Measurements from ENCODE around the gene CNTN1.
A peak's percentile ranks its signal among the peaks of the same experiment; 100 is the strongest.

CNTN1 gene

DNA sequence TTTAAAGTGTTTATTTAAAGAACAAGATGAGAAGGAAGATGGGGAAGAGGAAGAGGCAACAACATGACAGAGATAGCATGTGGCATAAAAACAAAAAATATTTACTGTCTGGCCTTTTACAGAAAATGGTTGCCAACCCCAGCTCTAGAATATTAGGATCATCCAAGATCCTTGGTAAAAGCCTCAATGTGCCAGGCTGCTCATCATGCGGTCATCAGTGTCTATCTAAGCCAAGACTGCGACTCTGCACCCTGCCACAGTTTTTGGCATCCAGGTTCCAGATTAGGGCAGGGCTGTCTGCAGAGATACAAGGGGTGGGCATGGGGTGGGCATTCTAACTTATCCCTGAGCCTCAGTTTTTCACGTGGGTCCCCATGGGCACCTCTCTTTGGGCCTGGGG, 46.9 kb upstream of the CNTN1 start:
- Histone ChIP-seq H3K4me1 (ENCODE audit: control insufficient read depth, insufficient read depth, low read length) (no peaks in the 10 kb centered on the region), H3K4me3 (ENCODE audit: low read depth, low read length) (no peak overlapping the region), H3K36me3 (ENCODE audit: control insufficient read depth in 2 of 2, insufficient read depth in 1 of 2, low read length in 2 of 2) (no peaks in the 10 kb centered on the region), H3K27ac (ENCODE audit: extremely low read depth, low read depth, low read length) (no peak overlapping the region), H3K9me3 (ENCODE audit: control insufficient read depth, insufficient read depth, low read depth, low read length) (no peaks in the 10 kb centered on the region)
- CTCF ChIA-PET, result no interaction called here
- TF ChIP-seq ZNF629 (tag by site-specific recombination; IDR thresholded peaks at IDR 0.05), result no peak
- no peak for TF ChIP-seq EGR2 (tag by site-specific recombination; IDR thresholded peaks at IDR 0.05; ENCODE audit: low read depth)
- POLR2A ChIA-PET, result no interaction called here

DNA sequence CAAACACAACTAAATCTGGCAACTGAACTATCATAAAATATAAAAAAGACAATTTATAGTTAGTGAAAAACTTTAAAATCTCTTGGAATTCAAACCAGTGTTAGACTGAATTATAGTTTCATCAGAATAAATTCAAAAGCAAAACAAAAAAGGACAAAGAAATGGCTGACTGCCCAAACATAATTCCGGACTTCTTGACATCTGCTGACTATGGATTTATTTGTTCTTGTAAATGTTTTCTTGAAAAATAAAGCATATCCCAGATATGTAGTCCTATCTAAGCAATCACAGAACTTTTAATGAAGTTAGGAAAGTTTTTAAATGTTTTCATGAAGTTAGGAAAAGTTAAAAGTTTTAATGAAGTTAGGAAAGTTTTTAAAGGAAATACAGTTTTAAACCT, 45.8 kb upstream of the CNTN1 start:
- Histone ChIP-seq H3K36me3 (ENCODE audit: control insufficient read depth in 2 of 2, insufficient read depth in 1 of 2, low read length in 2 of 2) (no peaks in the 10 kb centered on the region), H3K4me3 (ENCODE audit: low read depth, low read length) (no peak overlapping the region), H3K9me3 (ENCODE audit: control insufficient read depth, insufficient read depth, low read depth, low read length) (no peaks in the 10 kb centered on the region), H3K27ac (ENCODE audit: extremely low read depth, low read depth, low read length) (no peak overlapping the region), H3K4me1 (ENCODE audit: control insufficient read depth, insufficient read depth, low read length) (no peaks in the 10 kb centered on the region)
- ChIA-PET CTCF (no interaction called here), POLR2A (no interaction called here)
- TF ChIP-seq ZNF624 (tag by site-specific recombination; IDR thresholded peaks at IDR 0.05) (no peak), ZBTB17 (tag by site-specific recombination; IDR thresholded peaks at IDR 0.05) (no peak), ZNF148 (tag by site-specific recombination; IDR thresholded peaks at IDR 0.05; ENCODE audit: borderline replicate concordance) (no peak), ZNF140 (tag by site-specific recombination; IDR thresholded peaks at IDR 0.05) (no peak), ZNF555 (tag by site-specific recombination; conservative IDR thresholded peaks at IDR 0.05) (no peak), ZNF645 (tag by site-specific recombination; IDR thresholded peaks at IDR 0.05) (no peak)

DNA sequence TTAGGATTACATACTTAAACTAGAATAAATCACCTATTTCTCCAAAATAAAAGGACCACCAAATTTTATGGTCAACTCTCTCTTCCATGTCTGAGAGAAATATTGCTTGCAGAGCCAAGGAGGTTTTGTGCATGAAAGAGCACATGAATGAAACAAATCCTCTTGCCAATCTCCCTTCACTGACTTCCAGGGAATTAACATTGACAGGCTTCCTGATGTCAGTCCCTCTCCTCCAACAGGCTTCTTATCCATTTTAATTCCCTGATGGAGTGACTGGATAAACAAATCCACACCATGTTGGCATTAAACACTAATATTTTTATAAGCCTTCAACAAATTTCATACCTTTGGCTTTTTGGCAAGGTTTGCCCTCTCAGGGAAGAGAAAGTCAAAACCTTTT, 45.3 kb upstream of the CNTN1 start:
- CTCF ChIA-PET, result no interaction called here
- H3K36me3 ChIP-seq (ENCODE audit: control insufficient read depth in 2 of 2, insufficient read depth in 1 of 2, low read length in 2 of 2), result no peaks in the 10 kb centered on the region
- H3K4me3 ChIP-seq (ENCODE audit: low read depth, low read length), result no peak overlapping the region
- POLR2A ChIA-PET, result no interaction called here
- H3K27ac ChIP-seq (ENCODE audit: extremely low read depth, low read depth, low read length), result no peak overlapping the region
- TF ChIP-seq MZF1 (tag by site-specific recombination; IDR thresholded peaks at IDR 0.05; ENCODE audit: borderline replicate concordance) (no peak), ZIC2 (tag by site-specific recombination; IDR thresholded peaks at IDR 0.05) (no peak)
- no peaks in the 10 kb centered on the region for H3K9me3 ChIP-seq (ENCODE audit: control insufficient read depth, insufficient read depth, low read depth, low read length)
- no peaks in the 10 kb centered on the region for H3K4me1 ChIP-seq (ENCODE audit: control insufficient read depth, insufficient read depth, low read length)

DNA sequence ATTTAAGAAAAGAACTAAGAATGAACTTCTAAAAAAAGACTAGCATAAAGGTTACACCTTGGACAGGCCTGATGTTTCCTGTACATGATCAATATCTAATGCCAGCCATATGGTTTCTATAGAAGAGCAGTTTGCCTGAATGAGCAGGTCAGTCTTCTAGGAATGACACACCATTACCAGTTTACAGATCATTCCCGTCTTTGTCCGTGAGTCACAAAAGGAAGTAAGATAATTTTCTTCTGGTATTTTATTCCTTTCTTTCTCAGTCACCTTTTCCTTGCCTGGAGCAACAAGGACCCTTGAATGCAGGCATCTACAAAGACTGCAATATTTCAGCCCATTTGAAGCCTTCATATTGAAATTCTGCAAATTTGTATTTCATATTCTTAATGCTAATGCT, 44.6 kb upstream of the CNTN1 start:
- ChIA-PET CTCF (interaction anchor here (0.5 kb wide), 1 partner anchor 210 kb away, joined by 3 read pairs; no protein-coding TSS in a partner anchor), POLR2A (no interaction called here)
- no peak overlapping the region for H3K27ac ChIP-seq (ENCODE audit: extremely low read depth, low read depth, low read length)
- no peaks in the 10 kb centered on the region for H3K4me1 ChIP-seq (ENCODE audit: control insufficient read depth, insufficient read depth, low read length)
- no peaks in the 10 kb centered on the region for H3K36me3 ChIP-seq (ENCODE audit: control insufficient read depth in 2 of 2, insufficient read depth in 1 of 2, low read length in 2 of 2)
- TF ChIP-seq ZNF335 (tag by site-specific recombination; conservative IDR thresholded peaks at IDR 0.05), result 0 out of 2 replicates have a peak, but pooled peaks have one; percentile 14
- TF ChIP-seq ZNF830 (tag by site-specific recombination; IDR thresholded peaks at IDR 0.05; ENCODE audit: low read depth), result no peak
- no peaks in the 10 kb centered on the region for H3K9me3 ChIP-seq (ENCODE audit: control insufficient read depth, insufficient read depth, low read depth, low read length)
- no peak overlapping the region for H3K4me3 ChIP-seq (ENCODE audit: low read depth, low read length)

- CTCF ChIA-PET, result interaction anchor here (0.6 kb wide), 1 partner anchor 269 kb away, joined by 4 read pairs; no protein-coding TSS in a partner anchor
- no peak overlapping the region for H3K4me3 ChIP-seq (ENCODE audit: low read depth, low read length)
- TF ChIP-seq, protein P1, sequence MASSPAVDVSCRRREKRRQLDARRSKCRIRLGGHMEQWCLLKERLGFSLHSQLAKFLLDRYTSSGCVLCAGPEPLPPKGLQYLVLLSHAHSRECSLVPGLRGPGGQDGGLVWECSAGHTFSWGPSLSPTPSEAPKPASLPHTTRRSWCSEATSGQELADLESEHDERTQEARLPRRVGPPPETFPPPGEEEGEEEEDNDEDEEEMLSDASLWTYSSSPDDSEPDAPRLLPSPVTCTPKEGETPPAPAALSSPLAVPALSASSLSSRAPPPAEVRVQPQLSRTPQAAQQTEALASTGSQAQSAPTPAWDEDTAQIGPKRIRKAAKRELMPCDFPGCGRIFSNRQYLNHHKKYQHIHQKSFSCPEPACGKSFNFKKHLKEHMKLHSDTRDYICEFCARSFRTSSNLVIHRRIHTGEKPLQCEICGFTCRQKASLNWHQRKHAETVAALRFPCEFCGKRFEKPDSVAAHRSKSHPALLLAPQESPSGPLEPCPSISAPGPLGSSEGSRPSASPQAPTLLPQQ (tag by site-specific recombination; IDR thresholded peaks at IDR 0.05), result no peak
- TF ChIP-seq ZNF560 (tag by site-specific recombination; IDR thresholded peaks at IDR 0.05; ENCODE audit: borderline replicate concordance), result no peak
- TF ChIP-seq ZBTB17 (tag by site-specific recombination; IDR thresholded peaks at IDR 0.05), result no peak
- TF ChIP-seq ZNF248 (tag by site-specific recombination; IDR thresholded peaks at IDR 0.05), result no peak
- TF ChIP-seq KLF1 (tag by site-specific recombination; IDR thresholded peaks at IDR 0.05), result no peak
- TF ChIP-seq ZNF600 (tag by site-specific recombination; IDR thresholded peaks at IDR 0.05), result no peak
- TF ChIP-seq ZNF677 (tag by site-specific recombination; IDR thresholded peaks at IDR 0.05), result no peak
- no peak for TF ChIP-seq ZNF529 (tag by site-specific recombination; IDR thresholded peaks at IDR 0.05; ENCODE audit: insufficient replicate concordance)
- no peaks in the 10 kb centered on the region for H3K9me3 ChIP-seq (ENCODE audit: control insufficient read depth, insufficient read depth, low read depth, low read length)
- POLR2A ChIA-PET, result no interaction called here
- H3K4me1 ChIP-seq (ENCODE audit: control insufficient read depth, insufficient read depth, low read length), result no peaks in the 10 kb centered on the region
- no peaks in the 10 kb centered on the region for H3K36me3 ChIP-seq (ENCODE audit: control insufficient read depth in 2 of 2, insufficient read depth in 1 of 2, low read length in 2 of 2)
- no peak overlapping the region for H3K27ac ChIP-seq (ENCODE audit: extremely low read depth, low read depth, low read length)
Observed at GRCh38 chr12:40648519-40648918, 43.7 kb upstream of the CNTN1 start.

All from HEK293 (cell line).